ENCODE results near the gene GRWD1. TPM values are rescaled to one million over a fixed set of nuclear protein-coding genes. Genes with fewer than 3 reads are reported as not detected.

Gene GRWD1
- total and polyA plus RNA-seq, 2 of the 13 experiments (the other 11 are each of a cell fraction or from before 2014, with no cell fraction given) = 10.8 to 46.6 TPM

GRCh38 chr19:48496959-48497727, 51.4 kb downstream of the GRWD1 start (continued):
- TF ChIP-seq ATF2 (CRISPR knock-in tag; IDR thresholded peaks at IDR 0.05) = no peak
- peak; percentile 37; the same call in 1 of the 2 replicates for TF ChIP-seq TGIF2 (CRISPR knock-in tag; IDR thresholded peaks at IDR 0.05)
- peak; percentile 25; the same call in 1 of the 2 replicates for TF ChIP-seq TFAP4 (IDR thresholded peaks at IDR 0.05; ENCODE audit: borderline replicate concordance, low read depth)
- TF ChIP-seq MXD4 (CRISPR knock-in tag; IDR thresholded peaks at IDR 0.05) = 0 out of 2 replicates have a peak, but pooled peaks have one; percentile 35
- peak; percentile 40; the same call in 1 of the 2 replicates for TF ChIP-seq MYC (CRISPR knock-in tag; IDR thresholded peaks at IDR 0.05; ENCODE audit: borderline replicate concordance)
- 0 out of 2 replicates have a peak, but pooled peaks have one; percentile 35 for TF ChIP-seq IKZF5 (CRISPR knock-in tag; IDR thresholded peaks at IDR 0.05)
- no peak for TF ChIP-seq EP300 (IDR thresholded peaks at IDR 0.05; ENCODE audit: low read depth in 2 of 2, low read length in 2 of 2)
- TF ChIP-seq EP300 (CRISPR knock-in tag; IDR thresholded peaks at IDR 0.05; ENCODE audit: borderline replicate concordance) = 0 out of 2 replicates have a peak, but pooled peaks have one; percentile 17
- TF ChIP-seq ARID4A (CRISPR knock-in tag; IDR thresholded peaks at IDR 0.05; ENCODE audit: borderline replicate concordance) = peak; percentile 42; the same call in 1 of the 2 replicates
- no peak for TF ChIP-seq FOXA1 (IDR thresholded peaks at IDR 0.05)
- peak; percentile 81 for TF ChIP-seq FOXA1 (CRISPR knock-in tag; IDR thresholded peaks at IDR 0.05)
- TF ChIP-seq REPIN1 (CRISPR knock-in tag; IDR thresholded peaks at IDR 0.05; ENCODE audit: borderline replicate concordance, low read depth) = 0 out of 2 replicates have a peak, but pooled peaks have one; percentile 27
- peak; percentile 10; the same call in 1 of the 2 replicates for TF ChIP-seq CTCF (CRISPR knock-in tag; IDR thresholded peaks at IDR 0.05)
- peak; percentile 56; the same call in 1 of the 2 replicates for TF ChIP-seq ZNF768 (CRISPR knock-in tag; IDR thresholded peaks at IDR 0.05)
- TF ChIP-seq ZBTB33 (CRISPR knock-in tag; IDR thresholded peaks at IDR 0.05) = peak; percentile 53; the same call in 1 of the 2 replicates
- TF ChIP-seq ZFX (CRISPR knock-in tag; IDR thresholded peaks at IDR 0.05; ENCODE audit: low read depth) = peak; percentile 57; the same call in 1 of the 2 replicates

All from HepG2 (cell line).